Subcutaneous adipose tissue (tissue), 4 donors: ENCODE results near the gene LONP1. TPM values are rescaled to one million over a fixed set of nuclear protein-coding genes. Genes with fewer than 3 reads are reported as not detected.

Source experiments
- total RNA-seq, 4 donors: library from RNA; depleted of rRNA; stranded (reverse); fragments of >200 nt; gene quantifications; one replicate each; pipeline ENCODE4 v1.1.0, GENCODE V29; 2016
- TF ChIP-seq, protein P1 (sequence below): fragments of 450-650 bp; IDR thresholded peaks from one replicate; pipeline ENCODE4 v1.5.1; 2016; ENCODE audit warnings: low read depth, mild to moderate bottlenecking, control low read depth, antibody characterized with exemption, moderate library complexity

Gene LONP1
- total RNA-seq, 4 donors from 2014 or later: 38.8 to 90.4 (median 43.5) TPM

DNA sequence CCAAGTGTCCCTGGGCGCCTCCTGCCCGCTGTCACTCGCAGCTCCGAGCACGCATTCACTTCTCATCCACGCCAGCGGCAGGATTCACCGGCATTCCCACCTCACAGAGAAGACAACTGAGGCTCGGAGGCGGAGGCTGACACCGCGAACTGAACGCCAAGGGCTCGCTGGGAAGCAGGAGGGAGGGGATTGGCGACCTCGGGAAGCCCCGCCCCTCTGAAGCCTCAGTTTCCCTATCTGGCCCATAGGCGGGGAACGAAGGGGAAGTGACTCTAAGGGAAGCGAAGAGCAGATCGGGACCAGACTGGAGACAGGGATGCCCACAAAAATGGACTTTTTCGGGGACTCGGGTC lies 39.9 kb downstream of the LONP1 start:
- TF ChIP-seq, protein P1, sequence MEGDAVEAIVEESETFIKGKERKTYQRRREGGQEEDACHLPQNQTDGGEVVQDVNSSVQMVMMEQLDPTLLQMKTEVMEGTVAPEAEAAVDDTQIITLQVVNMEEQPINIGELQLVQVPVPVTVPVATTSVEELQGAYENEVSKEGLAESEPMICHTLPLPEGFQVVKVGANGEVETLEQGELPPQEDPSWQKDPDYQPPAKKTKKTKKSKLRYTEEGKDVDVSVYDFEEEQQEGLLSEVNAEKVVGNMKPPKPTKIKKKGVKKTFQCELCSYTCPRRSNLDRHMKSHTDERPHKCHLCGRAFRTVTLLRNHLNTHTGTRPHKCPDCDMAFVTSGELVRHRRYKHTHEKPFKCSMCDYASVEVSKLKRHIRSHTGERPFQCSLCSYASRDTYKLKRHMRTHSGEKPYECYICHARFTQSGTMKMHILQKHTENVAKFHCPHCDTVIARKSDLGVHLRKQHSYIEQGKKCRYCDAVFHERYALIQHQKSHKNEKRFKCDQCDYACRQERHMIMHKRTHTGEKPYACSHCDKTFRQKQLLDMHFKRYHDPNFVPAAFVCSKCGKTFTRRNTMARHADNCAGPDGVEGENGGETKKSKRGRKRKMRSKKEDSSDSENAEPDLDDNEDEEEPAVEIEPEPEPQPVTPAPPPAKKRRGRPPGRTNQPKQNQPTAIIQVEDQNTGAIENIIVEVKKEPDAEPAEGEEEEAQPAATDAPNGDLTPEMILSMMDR: no peak

DNA sequence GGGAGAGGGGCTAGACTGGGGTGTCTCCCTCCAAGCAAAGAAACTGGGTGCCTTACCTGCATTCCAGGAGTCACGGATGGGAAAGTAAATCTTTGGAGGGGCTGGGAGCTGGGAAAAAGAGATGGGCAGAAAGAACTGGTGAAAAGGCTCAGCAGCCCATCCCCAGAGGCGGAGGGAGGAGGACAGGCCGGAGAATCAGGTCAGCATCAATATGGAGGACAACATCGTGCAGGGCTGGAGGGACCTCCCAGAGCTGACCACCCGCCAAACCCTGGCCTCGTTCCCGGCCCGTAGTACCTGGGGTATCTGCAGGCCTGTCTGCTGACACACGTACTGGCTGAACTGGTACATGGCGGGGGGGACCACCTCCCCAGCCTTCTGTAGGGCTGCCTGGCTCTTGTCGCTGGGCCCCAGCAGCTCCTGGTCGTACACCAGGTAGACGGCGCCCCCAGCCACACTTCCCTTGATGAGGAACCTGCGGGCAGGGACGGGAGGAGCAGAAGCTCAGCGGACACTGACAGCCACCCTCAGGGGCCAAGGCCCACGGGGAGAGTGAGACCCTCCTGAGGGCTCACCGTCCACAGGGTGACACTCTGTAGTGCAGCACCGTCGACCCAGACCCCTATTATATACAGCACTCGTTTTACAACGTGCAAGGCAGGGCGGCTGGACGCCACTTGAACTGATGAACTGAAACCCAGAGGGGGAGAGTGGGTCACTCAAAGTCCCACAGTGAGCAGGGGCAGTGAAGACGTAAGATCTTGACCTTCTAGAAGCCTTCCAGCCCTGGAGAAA lies 40.5 kb downstream of the LONP1 start:
- TF ChIP-seq, protein P1: no peak

DNA sequence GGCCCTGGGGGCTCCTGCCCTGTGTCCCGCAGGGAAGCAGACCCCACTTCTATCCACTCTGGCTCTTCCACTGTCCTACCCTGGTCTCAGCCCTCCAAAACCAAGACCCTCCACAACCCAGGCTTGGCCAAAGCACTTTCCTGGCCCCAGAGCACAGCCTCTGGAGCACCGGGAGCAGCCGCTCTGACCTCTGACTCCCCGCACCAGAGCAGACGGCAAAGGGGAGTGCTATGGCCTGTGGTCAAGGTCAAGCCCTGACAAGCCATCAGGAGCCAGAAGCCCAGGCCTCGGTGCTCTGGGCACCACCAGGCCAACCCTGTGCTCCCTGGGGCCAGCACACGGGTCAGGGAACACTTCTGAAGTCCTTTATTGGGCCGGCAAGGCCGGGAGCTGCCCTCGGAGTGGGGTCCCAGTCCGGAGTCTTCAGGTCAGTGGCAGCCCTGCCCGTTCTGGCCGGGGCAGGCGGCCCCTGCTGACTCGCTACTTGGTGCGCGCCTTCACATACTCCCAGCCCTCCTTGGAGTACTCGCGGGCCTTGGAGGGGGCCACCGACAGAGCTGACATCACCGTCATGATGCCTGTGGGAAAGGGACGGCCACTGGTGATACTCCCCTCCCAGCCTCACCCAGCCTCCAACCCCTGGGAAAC lies 41.8 kb downstream of the LONP1 start:
- TF ChIP-seq, protein P1: no peak

DNA sequence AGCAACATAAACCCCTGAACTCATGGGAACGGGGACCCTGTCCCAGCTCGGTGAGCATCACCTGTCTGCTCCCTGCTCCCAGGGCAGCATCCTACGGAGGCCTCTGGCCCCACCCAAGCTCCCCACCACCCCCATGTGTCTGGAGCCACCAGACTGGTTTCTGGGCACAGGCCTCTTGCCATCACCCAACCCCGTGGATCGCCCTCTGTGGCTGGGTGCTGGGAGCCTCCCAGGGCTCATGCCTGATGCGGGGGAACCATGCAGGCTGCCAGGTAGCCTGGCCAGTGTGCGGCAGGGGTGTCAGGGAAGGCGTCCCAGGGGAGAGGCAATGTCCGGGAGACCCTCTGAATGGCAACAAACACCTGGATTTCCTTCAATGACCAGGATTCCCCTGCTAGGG lies 42.4 kb downstream of the LONP1 start:
- TF ChIP-seq, protein P1: no peak

DNA sequence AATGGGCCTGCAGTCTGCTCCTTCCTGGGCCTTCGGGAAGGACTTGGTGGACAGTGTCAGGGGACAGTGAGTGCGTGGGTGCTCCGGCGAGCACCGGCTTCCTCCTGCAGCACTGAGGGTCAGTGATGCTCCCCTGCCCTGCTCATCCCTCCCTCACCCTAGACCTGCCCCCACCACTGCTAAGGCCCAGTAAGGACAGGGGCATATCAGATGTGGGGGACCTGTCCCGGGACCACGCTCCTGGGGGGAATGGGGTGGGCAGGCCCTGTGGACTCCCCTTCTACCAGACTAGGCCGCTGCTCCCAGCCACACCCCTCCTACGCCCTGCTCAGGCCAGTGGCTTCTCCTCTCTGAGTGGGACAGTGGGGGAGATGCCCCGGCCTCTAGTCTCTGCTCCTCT lies 42.8 kb downstream of the LONP1 start:
- TF ChIP-seq, protein P1: no peak

DNA sequence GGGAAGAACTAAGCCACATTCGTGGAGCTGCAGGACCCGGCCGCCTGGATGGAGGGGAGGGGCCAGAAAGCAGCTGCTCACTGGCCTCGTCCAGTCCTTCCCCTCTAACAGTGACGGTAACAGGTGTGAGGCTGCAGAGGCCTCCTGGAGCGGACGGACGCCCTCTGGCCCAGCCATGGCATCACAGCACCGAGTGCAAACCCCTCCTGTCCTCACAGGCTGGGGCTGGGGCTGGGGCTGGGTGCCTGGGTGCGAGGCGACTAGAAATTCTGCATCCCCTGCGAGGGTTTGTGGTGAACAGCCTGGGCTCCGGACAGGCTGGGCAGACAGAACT lies 43.2 kb downstream of the LONP1 start:
- TF ChIP-seq, protein P1: no peak

DNA sequence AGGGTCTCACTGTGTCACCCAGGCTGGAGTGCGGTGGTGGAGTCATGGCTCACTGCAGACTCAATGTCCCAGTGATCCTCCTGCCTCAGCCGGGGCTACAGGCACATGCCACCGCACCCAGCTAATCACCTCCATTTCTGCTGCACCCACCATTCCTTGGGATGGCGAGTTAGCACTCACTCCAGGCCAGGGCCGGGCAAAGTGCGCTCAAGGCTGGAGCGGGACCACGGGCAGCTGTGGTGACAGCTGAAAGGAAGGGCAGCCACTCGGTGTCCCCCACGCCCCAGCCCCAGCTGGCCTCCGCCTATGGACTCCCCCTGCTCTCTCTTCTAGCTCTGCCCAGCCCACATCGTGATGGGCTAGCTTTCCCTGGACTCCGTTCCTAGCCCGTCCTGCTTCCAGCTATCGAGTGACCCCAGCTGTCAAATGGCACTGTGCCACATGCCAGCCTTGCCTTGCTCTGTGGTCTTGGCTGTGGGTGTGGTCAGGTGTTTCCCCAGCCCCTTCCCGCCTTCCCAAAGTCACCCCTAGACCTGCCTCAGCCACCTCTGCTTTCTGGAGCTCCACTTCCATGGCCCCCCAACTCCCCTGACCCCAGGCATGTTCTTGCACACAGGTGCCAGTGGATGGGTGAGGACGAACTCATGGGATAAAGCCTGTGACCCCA lies 43.7 kb downstream of the LONP1 start:
- TF ChIP-seq, protein P1: no peak
